Osteocyte (in vitro differentiated cells): ENCODE data around the gene TRIM44. TPM values are rescaled to one million over a fixed set of nuclear protein-coding genes. Genes with fewer than 3 reads are reported as not detected.

ENCODE experiments used
- DNase-seq: peaks from one replicate; pipeline ENCODE4 v3.0.0; 2021; ENCODE audit warnings: mixed read lengths; ENCODE audit not compliant: unreplicated experiment; ENCODE audit errors: extremely low spot score
- H3K27ac Mint-ChIP-seq: one replicate; pipeline ENCODE4 v1.8.0; 2021; ENCODE audit warnings: mild to moderate bottlenecking, mixed read lengths; ENCODE audit not compliant: unreplicated experiment
- H3K27me3 Mint-ChIP-seq: one replicate; pipeline ENCODE4 v1.8.0; 2021; ENCODE audit warnings: mixed read lengths; ENCODE audit not compliant: unreplicated experiment
- H3K36me3 Mint-ChIP-seq: one replicate; pipeline ENCODE4 v1.8.0; 2021; ENCODE audit warnings: mixed read lengths; ENCODE audit not compliant: unreplicated experiment
- H3K4me1 Mint-ChIP-seq: one replicate; pipeline ENCODE4 v1.8.0; 2021; ENCODE audit warnings: mixed read lengths; ENCODE audit not compliant: unreplicated experiment
- H3K4me3 Mint-ChIP-seq: one replicate; pipeline ENCODE4 v1.8.0; 2021; ENCODE audit warnings: mild to moderate bottlenecking, moderate library complexity, mixed read lengths; ENCODE audit not compliant: unreplicated experiment
- H3K9me3 Mint-ChIP-seq: one replicate; pipeline ENCODE4 v1.8.0; 2021; ENCODE audit warnings: mixed read lengths; ENCODE audit not compliant: unreplicated experiment
- CTCF ChIP-seq: fragments of 200-600 bp; sonication (generic); IDR thresholded peaks from 2 replicates; pipeline ENCODE4 v1.5.0; 2021; ENCODE audit warnings: antibody characterized with exemption, mild to moderate bottlenecking, moderate library complexity
- total RNA-seq: library from RNA; stranded (reverse); gene quantifications from 2 replicates; pipeline ENCODE4 v1.2.1, GENCODE V29; 2021

The TRIM44 gene
- total RNA-seq, 1 donor from 2014 or later = 79.9 TPM

GRCh38 chr11:35779409-35779808 is 116.8 kb downstream of the TRIM44 start:
- DNase-seq = no peak
- no peak for TF ChIP-seq CTCF
- Mint-ChIP-seq H3K9me3 (peaks cover 8% of the 10 kb centered on the region), H3K27ac (no peak overlapping the region), H3K4me3 (no peak overlapping the region), H3K27me3 (no peaks in the 10 kb centered on the region), H3K36me3 (peaks cover 11% of the 10 kb centered on the region), H3K4me1 (peaks cover 14% of the 10 kb centered on the region)

- Mint-ChIP-seq H3K4me1 (peaks cover 30% of the 10 kb centered on the region), H3K9me3 (peaks cover 5% of the 10 kb centered on the region), H3K36me3 (peaks cover 9% of the 10 kb centered on the region), H3K4me3 (no peak overlapping the region), H3K27me3 (no peaks in the 10 kb centered on the region), H3K27ac (no peak overlapping the region)
- no peak for TF ChIP-seq CTCF
- DNase-seq = no peak
Measured at GRCh38 chr11:35780951-35781860, 118.6 kb downstream of the TRIM44 start.

GRCh38 chr11:35781861-35782470 is 119.4 kb downstream of the TRIM44 start:
- Mint-ChIP-seq H3K36me3 (peaks cover 9% of the 10 kb centered on the region), H3K27ac (no peak overlapping the region), H3K9me3 (peaks cover 5% of the 10 kb centered on the region), H3K27me3 (no peaks in the 10 kb centered on the region), H3K4me1 (peaks cover 37% of the 10 kb centered on the region), H3K4me3 (no peak overlapping the region)
- TF ChIP-seq CTCF = no peak
- DNase-seq = no peak

- H3K27me3 Mint-ChIP-seq = no peaks in the 10 kb centered on the region
- no peak for TF ChIP-seq CTCF
- H3K4me3 Mint-ChIP-seq = no peak overlapping the region
- peaks cover 54% of the 10 kb centered on the region for H3K4me1 Mint-ChIP-seq
- H3K27ac Mint-ChIP-seq = no peak overlapping the region
- peaks cover 5% of the 10 kb centered on the region for H3K36me3 Mint-ChIP-seq
- no peaks in the 10 kb centered on the region for H3K9me3 Mint-ChIP-seq
- DNase-seq = no peak
Measured at GRCh38 chr11:35783809-35784208, 121.2 kb downstream of the TRIM44 start.

- no peak overlapping the region for H3K27ac Mint-ChIP-seq
- TF ChIP-seq CTCF = no peak
- H3K4me3 Mint-ChIP-seq = no peak overlapping the region
Measured at GRCh38 chr11:35784699-35785098, 122.1 kb downstream of the TRIM44 start.

More at GRCh38 chr11:35784699-35785098, 122.1 kb downstream of the TRIM44 start:
- no peak for DNase-seq
- H3K27me3 Mint-ChIP-seq = no peaks in the 10 kb centered on the region
- H3K36me3 Mint-ChIP-seq = peaks cover under 1% of the 10 kb centered on the region
- H3K4me1 Mint-ChIP-seq = peaks cover 58% of the 10 kb centered on the region
- H3K9me3 Mint-ChIP-seq = no peaks in the 10 kb centered on the region
